WI38 (cell line): ENCODE results near the gene KIF3A.

Experiments used
- H3K4me3 ChIP-seq: 2 replicates; pipeline ENCODE4 v1.5.1; 2011; ENCODE audit warnings: low read depth, mild to moderate bottlenecking, control low read depth, low read length
- TF ChIP-seq, protein P1 (sequence below): IDR thresholded peaks from 2 replicates; pipeline ENCODE4 v1.5.1; 2012; ENCODE audit warnings: low read depth, mild to moderate bottlenecking, control low read depth, low read length

KIF3A gene

DNA sequence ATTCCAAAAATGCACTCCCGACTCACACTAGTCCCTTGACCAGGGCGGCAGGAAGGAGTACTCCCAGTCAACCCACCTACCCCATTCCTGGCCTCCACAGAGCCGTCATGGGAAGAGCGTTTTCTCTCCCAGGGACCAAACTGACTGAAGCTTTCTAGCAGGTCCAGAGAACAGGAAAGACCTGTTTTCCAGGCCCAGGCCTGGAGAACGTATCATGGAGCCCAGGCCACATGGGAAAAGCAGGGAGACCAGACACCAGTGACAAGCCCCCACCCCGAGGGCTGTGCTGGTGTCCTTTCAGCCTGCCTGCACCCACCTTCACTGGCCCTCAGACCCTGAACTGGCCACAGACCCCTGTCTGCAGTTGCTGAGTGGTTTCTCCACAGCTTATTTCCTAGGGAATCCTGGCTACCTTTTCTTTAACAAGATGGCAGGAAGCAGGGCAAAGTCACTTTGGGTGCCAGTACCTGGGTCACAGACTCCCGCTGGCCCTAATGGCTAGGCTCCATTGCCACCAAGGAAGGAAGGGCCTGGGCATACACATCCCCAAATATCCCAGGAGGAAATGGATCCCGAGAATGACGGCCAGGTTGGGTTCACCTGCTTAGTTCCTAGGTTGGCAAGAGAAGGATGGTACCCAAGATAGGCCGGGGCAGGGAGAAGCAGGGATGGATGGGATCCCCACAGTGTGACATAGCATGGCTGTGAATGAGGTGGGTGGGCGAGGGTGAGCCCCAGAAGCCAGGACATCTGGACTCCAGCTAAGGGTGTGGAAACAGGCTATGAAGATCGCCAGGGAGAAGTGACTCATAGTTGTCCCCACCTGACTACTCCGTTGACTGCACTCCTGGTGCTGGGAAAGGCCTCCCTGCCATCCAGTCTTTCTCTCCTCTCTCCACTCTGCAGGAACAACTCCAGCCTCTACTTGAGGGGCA is 22.0 kb upstream of the KIF3A start:
- no peak overlapping the region for H3K4me3 ChIP-seq
- TF ChIP-seq, protein P1, sequence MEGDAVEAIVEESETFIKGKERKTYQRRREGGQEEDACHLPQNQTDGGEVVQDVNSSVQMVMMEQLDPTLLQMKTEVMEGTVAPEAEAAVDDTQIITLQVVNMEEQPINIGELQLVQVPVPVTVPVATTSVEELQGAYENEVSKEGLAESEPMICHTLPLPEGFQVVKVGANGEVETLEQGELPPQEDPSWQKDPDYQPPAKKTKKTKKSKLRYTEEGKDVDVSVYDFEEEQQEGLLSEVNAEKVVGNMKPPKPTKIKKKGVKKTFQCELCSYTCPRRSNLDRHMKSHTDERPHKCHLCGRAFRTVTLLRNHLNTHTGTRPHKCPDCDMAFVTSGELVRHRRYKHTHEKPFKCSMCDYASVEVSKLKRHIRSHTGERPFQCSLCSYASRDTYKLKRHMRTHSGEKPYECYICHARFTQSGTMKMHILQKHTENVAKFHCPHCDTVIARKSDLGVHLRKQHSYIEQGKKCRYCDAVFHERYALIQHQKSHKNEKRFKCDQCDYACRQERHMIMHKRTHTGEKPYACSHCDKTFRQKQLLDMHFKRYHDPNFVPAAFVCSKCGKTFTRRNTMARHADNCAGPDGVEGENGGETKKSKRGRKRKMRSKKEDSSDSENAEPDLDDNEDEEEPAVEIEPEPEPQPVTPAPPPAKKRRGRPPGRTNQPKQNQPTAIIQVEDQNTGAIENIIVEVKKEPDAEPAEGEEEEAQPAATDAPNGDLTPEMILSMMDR = no peak

DNA sequence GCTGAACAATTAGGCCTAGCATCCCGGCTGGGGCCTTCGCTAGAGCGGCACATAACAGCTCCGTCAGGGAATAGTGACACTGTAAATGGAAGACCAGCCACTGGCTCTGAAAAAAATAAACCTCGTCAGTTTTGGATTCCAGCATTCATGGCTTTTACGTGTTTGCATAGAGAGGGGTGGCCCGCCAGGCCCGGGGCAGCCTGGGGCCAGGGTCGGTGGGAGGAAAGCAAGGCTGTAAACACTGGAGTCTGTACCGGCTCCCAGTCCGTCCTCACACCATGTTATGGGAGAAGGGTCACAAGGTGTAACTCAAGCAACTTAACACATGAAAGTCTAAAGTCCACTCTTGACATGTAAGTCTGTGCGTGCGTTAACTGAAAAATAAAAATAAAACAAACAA is 21.1 kb upstream of the KIF3A start:
- H3K4me3 ChIP-seq = no peak overlapping the region
- TF ChIP-seq, protein P1 = no peak

DNA sequence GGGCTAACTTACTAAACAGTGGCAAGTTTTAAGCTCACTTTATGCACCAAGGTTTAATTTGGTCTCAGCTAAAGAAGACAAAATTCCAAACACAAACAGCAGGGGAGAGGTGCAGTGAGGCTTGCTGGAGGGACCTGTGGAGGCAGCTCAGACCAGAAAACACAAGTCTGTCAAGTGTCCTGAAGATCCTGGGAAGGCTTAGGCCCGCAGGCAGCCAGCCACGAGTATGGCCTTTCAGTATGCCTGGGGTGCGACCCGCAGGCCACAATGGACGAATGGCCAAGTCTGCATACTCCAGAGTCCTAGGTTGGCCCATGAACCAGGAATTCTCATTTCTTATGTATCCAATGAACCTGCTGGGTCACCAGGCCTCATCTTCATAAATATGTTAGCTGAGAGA is 19.2 kb upstream of the KIF3A start:
- TF ChIP-seq, protein P1 = no peak
- H3K4me3 ChIP-seq = no peak overlapping the region

DNA sequence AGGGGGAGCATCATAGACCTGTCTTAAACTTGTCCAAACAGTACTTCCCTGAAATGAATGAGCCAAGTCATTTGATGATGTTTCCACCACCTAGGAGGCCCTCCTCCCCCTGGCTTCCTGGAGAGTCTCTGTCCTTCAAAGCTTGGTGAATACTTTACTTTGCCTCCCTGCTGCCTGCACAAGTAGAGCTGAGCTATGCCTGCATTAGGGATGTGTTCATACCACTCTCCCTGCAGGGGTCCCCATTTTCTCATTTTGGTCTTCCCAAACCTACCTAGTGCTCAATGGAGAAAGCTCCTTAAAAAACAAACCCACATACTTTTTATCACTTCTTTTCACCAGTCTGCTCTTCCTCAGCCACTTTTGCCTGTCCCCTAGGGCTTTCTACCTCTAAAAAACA is 17.6 kb upstream of the KIF3A start:
- H3K4me3 ChIP-seq = no peak overlapping the region
- TF ChIP-seq, protein P1 = no peak

DNA sequence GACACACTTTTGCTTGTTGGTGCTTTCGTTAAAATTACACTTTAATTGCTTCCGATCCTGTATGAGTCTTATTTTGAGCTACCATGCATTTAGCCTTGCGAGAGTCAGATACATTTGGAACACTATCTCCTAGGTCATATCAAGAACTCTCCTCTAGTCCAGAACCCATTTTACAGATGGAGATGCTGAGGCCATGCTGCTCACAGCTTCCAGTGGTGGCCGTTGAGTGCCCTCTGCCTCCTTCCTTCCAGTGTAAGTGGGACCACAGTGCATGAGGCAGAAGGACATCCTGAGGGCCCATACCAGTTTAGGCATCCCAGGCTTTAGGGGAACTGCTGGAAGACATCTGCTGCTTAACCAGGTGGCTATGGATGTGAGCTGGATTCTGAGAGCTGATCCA is 16.8 kb upstream of the KIF3A start:
- TF ChIP-seq, protein P1 = no peak
- H3K4me3 ChIP-seq = no peak overlapping the region

DNA sequence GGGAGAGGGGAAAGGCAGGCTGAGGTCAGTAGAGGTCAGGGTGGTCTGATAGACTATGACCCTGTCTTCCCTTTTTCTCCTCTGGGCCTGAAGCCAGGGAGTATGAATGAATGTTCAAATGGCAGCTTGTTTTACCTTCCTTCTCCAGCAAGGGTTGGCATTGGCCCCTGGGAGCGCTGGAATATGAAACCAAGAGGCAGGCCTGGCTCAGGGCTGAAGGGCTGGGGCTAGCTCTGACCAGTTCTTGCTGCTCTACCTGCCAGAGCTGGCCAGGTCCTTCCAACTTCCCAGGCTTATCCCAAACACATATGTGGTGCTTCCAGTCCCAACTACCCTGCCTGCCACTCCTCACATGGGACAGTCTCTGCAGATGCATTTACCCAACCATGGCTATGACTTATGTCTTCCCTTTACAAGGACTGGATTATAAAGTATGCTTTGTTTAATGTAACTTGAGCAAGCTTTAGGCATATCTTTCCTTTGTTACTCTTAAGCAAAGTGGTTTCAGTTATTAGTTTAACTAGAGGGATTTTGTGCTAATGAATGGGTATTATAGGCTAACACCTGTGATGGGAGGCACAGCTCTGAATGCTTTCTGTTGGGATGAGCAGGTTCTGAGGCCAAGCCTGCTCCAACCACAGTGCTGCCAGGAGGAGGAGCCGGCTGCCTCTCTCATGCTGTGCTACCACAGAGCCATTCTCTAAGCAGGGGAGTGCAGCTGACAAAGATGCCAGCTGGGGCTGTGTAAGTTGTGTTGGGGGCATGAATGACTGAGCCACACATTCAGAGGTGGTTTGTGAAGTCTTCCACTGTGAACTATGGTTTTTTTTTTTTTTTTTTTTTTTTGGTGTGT is 16.0 kb upstream of the KIF3A start:
- TF ChIP-seq, protein P1 = peak; percentile 34
- H3K4me3 ChIP-seq = no peak overlapping the region

DNA sequence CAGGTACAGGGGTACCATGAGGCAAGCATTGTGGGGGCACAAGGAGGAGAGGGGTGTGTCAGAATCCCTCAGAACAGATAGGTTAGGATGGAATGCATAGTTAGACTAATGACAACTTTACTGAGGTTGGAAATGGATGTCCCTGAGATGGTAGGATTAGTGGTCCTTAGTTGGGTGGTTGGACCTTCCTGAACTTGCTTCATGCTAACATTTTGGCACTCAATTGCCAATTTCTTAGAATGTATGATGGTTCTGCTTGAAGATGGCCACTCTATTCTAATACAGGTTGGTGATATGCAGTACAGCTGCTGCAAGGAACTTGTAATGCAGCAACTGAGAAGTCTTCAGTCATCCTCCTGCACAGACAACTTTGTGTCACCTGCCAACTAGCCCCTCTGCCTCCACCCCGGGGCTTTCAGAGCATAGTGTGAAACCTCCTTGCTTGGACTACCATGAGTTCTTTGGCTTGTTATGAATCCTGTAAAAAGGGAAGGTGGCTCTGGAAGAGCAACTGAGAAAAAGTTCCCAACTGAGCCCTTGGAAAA is 15.3 kb upstream of the KIF3A start:
- H3K4me3 ChIP-seq = no peak overlapping the region
- TF ChIP-seq, protein P1 = no peak
